Measurements from ENCODE around the gene CYP2E1. TPM values are rescaled to one million over a fixed set of nuclear protein-coding genes. Genes with fewer than 3 reads are reported as not detected.

Gene CYP2E1
- total RNA-seq, 1 experiment from 2014 or later: 1.0 TPM

DNA sequence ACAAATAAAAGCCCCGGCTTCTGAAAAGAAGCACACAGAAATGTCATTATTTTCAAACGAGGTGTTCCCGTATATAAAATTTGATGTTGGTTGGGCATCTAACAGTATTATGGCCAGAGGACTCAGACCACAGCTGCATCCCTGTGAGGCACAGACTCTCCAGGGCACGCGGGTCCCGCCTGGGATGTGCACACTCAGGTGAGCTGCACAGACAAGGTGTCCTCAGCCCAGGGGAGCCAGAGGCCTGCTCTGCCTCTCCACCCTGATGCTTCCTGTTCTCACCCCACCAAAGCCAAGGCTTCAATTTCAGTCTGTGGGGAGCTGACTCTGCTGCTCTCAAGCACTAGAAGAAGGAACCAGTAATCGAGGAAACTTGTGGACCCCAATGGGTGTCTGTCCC, 1.7 kb upstream of the CYP2E1 start (continued):
- TF ChIP-seq, protein P1, sequence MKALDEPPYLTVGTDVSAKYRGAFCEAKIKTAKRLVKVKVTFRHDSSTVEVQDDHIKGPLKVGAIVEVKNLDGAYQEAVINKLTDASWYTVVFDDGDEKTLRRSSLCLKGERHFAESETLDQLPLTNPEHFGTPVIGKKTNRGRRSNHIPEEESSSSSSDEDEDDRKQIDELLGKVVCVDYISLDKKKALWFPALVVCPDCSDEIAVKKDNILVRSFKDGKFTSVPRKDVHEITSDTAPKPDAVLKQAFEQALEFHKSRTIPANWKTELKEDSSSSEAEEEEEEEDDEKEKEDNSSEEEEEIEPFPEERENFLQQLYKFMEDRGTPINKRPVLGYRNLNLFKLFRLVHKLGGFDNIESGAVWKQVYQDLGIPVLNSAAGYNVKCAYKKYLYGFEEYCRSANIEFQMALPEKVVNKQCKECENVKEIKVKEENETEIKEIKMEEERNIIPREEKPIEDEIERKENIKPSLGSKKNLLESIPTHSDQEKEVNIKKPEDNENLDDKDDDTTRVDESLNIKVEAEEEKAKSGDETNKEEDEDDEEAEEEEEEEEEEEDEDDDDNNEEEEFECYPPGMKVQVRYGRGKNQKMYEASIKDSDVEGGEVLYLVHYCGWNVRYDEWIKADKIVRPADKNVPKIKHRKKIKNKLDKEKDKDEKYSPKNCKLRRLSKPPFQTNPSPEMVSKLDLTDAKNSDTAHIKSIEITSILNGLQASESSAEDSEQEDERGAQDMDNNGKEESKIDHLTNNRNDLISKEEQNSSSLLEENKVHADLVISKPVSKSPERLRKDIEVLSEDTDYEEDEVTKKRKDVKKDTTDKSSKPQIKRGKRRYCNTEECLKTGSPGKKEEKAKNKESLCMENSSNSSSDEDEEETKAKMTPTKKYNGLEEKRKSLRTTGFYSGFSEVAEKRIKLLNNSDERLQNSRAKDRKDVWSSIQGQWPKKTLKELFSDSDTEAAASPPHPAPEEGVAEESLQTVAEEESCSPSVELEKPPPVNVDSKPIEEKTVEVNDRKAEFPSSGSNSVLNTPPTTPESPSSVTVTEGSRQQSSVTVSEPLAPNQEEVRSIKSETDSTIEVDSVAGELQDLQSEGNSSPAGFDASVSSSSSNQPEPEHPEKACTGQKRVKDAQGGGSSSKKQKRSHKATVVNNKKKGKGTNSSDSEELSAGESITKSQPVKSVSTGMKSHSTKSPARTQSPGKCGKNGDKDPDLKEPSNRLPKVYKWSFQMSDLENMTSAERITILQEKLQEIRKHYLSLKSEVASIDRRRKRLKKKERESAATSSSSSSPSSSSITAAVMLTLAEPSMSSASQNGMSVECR (CRISPR knock-in tag; IDR thresholded peaks at IDR 0.05; ENCODE audit: borderline replicate concordance): no peak
- TF ChIP-seq, protein P2, sequence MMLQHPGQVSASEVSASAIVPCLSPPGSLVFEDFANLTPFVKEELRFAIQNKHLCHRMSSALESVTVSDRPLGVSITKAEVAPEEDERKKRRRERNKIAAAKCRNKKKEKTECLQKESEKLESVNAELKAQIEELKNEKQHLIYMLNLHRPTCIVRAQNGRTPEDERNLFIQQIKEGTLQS (CRISPR knock-in tag; conservative IDR thresholded peaks at IDR 0.05): no peak
- TF ChIP-seq, protein P3, sequence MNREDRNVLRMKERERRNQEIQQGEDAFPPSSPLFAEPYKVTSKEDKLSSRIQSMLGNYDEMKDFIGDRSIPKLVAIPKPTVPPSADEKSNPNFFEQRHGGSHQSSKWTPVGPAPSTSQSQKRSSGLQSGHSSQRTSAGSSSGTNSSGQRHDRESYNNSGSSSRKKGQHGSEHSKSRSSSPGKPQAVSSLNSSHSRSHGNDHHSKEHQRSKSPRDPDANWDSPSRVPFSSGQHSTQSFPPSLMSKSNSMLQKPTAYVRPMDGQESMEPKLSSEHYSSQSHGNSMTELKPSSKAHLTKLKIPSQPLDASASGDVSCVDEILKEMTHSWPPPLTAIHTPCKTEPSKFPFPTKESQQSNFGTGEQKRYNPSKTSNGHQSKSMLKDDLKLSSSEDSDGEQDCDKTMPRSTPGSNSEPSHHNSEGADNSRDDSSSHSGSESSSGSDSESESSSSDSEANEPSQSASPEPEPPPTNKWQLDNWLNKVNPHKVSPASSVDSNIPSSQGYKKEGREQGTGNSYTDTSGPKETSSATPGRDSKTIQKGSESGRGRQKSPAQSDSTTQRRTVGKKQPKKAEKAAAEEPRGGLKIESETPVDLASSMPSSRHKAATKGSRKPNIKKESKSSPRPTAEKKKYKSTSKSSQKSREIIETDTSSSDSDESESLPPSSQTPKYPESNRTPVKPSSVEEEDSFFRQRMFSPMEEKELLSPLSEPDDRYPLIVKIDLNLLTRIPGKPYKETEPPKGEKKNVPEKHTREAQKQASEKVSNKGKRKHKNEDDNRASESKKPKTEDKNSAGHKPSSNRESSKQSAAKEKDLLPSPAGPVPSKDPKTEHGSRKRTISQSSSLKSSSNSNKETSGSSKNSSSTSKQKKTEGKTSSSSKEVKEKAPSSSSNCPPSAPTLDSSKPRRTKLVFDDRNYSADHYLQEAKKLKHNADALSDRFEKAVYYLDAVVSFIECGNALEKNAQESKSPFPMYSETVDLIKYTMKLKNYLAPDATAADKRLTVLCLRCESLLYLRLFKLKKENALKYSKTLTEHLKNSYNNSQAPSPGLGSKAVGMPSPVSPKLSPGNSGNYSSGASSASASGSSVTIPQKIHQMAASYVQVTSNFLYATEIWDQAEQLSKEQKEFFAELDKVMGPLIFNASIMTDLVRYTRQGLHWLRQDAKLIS (CRISPR knock-in tag; IDR thresholded peaks at IDR 0.05; ENCODE audit: borderline replicate concordance): no peak
- no peak for TF ChIP-seq MXD4 (CRISPR knock-in tag; IDR thresholded peaks at IDR 0.05; ENCODE audit: borderline replicate concordance)
- TF ChIP-seq NR1H2 (CRISPR knock-in tag; IDR thresholded peaks at IDR 0.05): no peak
- no peak for TF ChIP-seq TEAD1 (CRISPR knock-in tag; IDR thresholded peaks at IDR 0.05)

DNA sequence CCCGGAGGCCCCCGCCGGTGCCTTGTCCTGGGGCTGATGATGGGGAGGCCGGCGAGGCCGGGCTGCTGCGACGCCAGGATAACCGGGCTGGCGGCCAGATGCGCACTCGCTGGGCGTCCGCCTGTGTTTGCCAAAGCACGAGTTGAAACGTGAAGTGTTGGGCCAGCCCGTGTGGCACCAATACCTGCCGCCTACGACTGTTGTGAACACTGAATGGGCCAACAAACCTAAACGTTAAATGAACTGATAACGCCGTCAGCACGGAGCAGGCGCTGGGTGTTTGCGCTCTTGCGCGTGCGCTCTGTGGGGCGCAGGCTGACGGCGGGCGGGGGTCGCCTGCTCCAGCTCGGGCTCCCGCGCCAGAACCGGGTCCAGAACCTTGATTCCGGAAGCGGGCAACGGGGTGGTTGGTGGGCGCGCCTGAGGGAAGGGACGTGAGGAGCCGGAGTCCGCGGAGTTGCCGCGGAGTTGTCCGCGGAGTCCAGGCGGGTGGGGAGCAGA, 658 bp downstream of the CYP2E1 start:
- Mint-ChIP-seq H3K4me3 (no peak overlapping the region), H3K9me3 (peaks cover 73% of the 10 kb centered on the region), H3K36me3 (peaks cover 56% of the 10 kb centered on the region), H3K27ac (no peak overlapping the region), H3K27me3 (ENCODE audit: low read depth) (no peaks in the 10 kb centered on the region; the same call in none of the 2 replicates), H3K4me1 (no peaks in the 10 kb centered on the region)
- ATAC-seq (no peak), DNase-seq (ENCODE audit: low spot score) (no peak)
- POLR2A ChIA-PET: no interaction called here
- CTCF ChIA-PET: no interaction called here
- TF ChIP-seq, protein P4, sequence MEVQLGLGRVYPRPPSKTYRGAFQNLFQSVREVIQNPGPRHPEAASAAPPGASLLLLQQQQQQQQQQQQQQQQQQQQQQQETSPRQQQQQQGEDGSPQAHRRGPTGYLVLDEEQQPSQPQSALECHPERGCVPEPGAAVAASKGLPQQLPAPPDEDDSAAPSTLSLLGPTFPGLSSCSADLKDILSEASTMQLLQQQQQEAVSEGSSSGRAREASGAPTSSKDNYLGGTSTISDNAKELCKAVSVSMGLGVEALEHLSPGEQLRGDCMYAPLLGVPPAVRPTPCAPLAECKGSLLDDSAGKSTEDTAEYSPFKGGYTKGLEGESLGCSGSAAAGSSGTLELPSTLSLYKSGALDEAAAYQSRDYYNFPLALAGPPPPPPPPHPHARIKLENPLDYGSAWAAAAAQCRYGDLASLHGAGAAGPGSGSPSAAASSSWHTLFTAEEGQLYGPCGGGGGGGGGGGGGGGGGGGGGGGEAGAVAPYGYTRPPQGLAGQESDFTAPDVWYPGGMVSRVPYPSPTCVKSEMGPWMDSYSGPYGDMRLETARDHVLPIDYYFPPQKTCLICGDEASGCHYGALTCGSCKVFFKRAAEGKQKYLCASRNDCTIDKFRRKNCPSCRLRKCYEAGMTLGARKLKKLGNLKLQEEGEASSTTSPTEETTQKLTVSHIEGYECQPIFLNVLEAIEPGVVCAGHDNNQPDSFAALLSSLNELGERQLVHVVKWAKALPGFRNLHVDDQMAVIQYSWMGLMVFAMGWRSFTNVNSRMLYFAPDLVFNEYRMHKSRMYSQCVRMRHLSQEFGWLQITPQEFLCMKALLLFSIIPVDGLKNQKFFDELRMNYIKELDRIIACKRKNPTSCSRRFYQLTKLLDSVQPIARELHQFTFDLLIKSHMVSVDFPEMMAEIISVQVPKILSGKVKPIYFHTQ (CRISPR knock-in tag; IDR thresholded peaks at IDR 0.05): no peak
- no peak for TF ChIP-seq EMX1 (CRISPR knock-in tag; IDR thresholded peaks at IDR 0.05)
- TF ChIP-seq, protein P5, sequence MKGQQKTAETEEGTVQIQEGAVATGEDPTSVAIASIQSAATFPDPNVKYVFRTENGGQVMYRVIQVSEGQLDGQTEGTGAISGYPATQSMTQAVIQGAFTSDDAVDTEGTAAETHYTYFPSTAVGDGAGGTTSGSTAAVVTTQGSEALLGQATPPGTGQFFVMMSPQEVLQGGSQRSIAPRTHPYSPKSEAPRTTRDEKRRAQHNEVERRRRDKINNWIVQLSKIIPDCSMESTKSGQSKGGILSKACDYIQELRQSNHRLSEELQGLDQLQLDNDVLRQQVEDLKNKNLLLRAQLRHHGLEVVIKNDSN (CRISPR knock-in tag; IDR thresholded peaks at IDR 0.05): no peak
- TF ChIP-seq JUN (CRISPR knock-in tag; IDR thresholded peaks at IDR 0.05): no peak
- TF ChIP-seq, protein P6, sequence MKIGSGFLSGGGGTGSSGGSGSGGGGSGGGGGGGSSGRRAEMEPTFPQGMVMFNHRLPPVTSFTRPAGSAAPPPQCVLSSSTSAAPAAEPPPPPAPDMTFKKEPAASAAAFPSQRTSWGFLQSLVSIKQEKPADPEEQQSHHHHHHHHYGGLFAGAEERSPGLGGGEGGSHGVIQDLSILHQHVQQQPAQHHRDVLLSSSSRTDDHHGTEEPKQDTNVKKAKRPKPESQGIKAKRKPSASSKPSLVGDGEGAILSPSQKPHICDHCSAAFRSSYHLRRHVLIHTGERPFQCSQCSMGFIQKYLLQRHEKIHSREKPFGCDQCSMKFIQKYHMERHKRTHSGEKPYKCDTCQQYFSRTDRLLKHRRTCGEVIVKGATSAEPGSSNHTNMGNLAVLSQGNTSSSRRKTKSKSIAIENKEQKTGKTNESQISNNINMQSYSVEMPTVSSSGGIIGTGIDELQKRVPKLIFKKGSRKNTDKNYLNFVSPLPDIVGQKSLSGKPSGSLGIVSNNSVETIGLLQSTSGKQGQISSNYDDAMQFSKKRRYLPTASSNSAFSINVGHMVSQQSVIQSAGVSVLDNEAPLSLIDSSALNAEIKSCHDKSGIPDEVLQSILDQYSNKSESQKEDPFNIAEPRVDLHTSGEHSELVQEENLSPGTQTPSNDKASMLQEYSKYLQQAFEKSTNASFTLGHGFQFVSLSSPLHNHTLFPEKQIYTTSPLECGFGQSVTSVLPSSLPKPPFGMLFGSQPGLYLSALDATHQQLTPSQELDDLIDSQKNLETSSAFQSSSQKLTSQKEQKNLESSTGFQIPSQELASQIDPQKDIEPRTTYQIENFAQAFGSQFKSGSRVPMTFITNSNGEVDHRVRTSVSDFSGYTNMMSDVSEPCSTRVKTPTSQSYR (CRISPR knock-in tag; IDR thresholded peaks at IDR 0.05): no peak
- TF ChIP-seq ZNF138 (CRISPR knock-in tag; conservative IDR thresholded peaks at IDR 0.05): no peak
- TF ChIP-seq CBFB (CRISPR knock-in tag; IDR thresholded peaks at IDR 0.05; ENCODE audit: low read depth): no peak
- TF ChIP-seq, protein P7, sequence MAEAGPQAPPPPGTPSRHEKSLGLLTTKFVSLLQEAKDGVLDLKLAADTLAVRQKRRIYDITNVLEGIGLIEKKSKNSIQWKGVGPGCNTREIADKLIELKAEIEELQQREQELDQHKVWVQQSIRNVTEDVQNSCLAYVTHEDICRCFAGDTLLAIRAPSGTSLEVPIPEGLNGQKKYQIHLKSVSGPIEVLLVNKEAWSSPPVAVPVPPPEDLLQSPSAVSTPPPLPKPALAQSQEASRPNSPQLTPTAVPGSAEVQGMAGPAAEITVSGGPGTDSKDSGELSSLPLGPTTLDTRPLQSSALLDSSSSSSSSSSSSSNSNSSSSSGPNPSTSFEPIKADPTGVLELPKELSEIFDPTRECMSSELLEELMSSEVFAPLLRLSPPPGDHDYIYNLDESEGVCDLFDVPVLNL (CRISPR knock-in tag; IDR thresholded peaks at IDR 0.05; ENCODE audit: borderline replicate concordance, low read depth): no peak
- no peak for TF ChIP-seq TCF7 (CRISPR knock-in tag; IDR thresholded peaks at IDR 0.05; ENCODE audit: low read depth)
- no peak for TF ChIP-seq ZBTB21 (CRISPR knock-in tag; IDR thresholded peaks at IDR 0.05; ENCODE audit: borderline replicate concordance)
- TF ChIP-seq, protein P8, sequence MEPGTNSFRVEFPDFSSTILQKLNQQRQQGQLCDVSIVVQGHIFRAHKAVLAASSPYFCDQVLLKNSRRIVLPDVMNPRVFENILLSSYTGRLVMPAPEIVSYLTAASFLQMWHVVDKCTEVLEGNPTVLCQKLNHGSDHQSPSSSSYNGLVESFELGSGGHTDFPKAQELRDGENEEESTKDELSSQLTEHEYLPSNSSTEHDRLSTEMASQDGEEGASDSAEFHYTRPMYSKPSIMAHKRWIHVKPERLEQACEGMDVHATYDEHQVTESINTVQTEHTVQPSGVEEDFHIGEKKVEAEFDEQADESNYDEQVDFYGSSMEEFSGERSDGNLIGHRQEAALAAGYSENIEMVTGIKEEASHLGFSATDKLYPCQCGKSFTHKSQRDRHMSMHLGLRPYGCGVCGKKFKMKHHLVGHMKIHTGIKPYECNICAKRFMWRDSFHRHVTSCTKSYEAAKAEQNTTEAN (CRISPR knock-in tag; IDR thresholded peaks at IDR 0.05): no peak
- no peak for TF ChIP-seq OVOL2 (CRISPR knock-in tag; IDR thresholded peaks at IDR 0.05; ENCODE audit: borderline replicate concordance)
- no peak for TF ChIP-seq SMAD4 (CRISPR knock-in tag; IDR thresholded peaks at IDR 0.05)

All from WTC11 (cell line).